GM12892 (cell line): ENCODE results near the gene RBPJ.
A peak's percentile ranks its signal among the peaks of the same experiment; 100 is the strongest.

Source experiments
- DNase-seq: peaks from one replicate; pipeline ENCODE4 v3.0.0; 2011; ENCODE audit not compliant: insufficient read length
- FAIRE-seq: peaks from 2 replicates; lab custom pipeline; 2011; peaks lifted over from hg19 to GRCh38; lab: Jason Lieb, UNC
- POLR2A ChIP-seq: IDR thresholded peaks from 2 replicates; pipeline ENCODE4 v1.6.1; 2011; ENCODE audit warnings: low read depth, low read length, control low read depth
- POLR2AphosphoS5 ChIP-seq: IDR thresholded peaks from 2 replicates; pipeline ENCODE4 v1.6.1; 2011; ENCODE audit warnings: low read depth, low read length, control low read depth
- TAF1 ChIP-seq: IDR thresholded peaks from 2 replicates; pipeline ENCODE4 v1.6.1; 2011; ENCODE audit warnings: low read depth, mild to moderate bottlenecking, control low read depth, low read length, borderline replicate concordance

The RBPJ gene

DNA sequence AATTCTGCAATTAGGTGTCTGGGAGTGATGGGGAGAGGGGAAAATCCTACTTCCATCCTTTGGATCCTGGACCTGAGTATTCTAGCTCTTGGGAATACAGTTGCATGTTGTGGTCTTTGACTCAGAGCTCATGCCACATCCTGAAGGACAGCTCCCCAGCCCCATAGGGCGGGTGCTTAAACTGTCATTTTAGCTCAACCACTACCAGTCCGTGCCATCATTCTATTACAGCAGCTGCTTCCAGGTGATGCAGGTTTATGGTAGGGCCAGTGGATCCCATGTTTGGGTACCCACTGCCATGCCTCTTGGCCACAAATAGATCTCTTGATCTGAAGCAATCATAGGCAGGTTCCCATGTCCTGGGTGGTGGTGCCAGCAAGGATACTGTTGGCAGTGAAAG, 134.8 kb downstream of the RBPJ start:
- FAIRE-seq (no peak), DNase-seq (no peak)
- TF ChIP-seq TAF1 (no peak), POLR2AphosphoS5 (no peak), POLR2A (no peak)

- no peak for DNase-seq
- FAIRE-seq, result no peak
- TF ChIP-seq POLR2AphosphoS5 (no peak), TAF1 (no peak), POLR2A (no peak)
Measured at GRCh38 chr4:26457412-26457811, 136.6 kb downstream of the RBPJ start.

DNA sequence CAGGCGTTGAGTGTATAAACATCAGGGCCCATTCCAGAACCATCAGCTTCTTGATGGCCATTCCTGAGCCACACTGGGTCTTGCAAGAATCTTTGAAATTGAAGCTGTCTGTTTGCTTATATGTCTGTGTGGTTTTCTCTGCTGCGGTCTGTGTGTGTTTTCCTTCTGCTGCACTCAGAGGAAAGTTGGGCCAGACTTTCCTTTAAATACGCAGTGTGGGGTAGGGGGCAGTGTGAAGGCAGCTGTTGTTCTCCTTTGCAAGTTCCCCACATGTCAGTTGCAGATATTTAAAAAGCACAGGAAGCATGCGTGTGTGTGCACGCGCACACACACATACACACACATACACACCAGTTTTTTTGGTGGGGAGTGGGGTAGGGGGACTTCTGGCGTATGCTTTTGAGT, 137.3 kb downstream of the RBPJ start:
- FAIRE-seq (no peak), DNase-seq (no peak)
- TF ChIP-seq POLR2A, result no peak
- TF ChIP-seq POLR2AphosphoS5, result no peak
- TF ChIP-seq TAF1, result no peak

- FAIRE-seq, result peak; percentile 78
- DNase-seq, result peak; percentile 23
- TF ChIP-seq POLR2AphosphoS5 (no peak), TAF1 (no peak), POLR2A (no peak)
Measured at GRCh38 chr4:26459054-26459755, 138.4 kb downstream of the RBPJ start.

- no peak for DNase-seq
- FAIRE-seq, result no peak
- TF ChIP-seq TAF1 (no peak), POLR2AphosphoS5 (no peak), POLR2A (no peak)
Measured at GRCh38 chr4:26459756-26460530, 139.1 kb downstream of the RBPJ start.

DNA sequence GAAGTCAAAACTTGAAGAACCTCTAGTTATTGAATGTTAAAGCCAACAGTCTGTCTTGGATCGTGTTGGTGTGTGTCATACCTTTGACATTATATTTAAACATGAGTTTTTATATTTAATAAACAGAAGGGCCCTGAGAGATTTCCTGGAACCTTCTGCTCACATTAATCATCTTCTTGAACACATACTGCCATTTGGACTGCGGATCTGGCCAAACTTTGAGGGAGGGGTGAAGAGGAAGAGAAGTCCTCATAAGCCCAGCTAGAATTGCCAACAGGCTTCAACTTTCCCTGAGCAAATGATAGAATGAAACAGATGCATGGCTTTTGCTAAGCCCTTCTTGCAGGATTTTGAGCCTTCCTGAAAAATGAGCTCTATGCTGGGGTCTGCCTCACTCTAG, 142.1 kb downstream of the RBPJ start:
- TF ChIP-seq POLR2A (no peak), POLR2AphosphoS5 (no peak), TAF1 (no peak)
- FAIRE-seq (no peak), DNase-seq (no peak)

DNA sequence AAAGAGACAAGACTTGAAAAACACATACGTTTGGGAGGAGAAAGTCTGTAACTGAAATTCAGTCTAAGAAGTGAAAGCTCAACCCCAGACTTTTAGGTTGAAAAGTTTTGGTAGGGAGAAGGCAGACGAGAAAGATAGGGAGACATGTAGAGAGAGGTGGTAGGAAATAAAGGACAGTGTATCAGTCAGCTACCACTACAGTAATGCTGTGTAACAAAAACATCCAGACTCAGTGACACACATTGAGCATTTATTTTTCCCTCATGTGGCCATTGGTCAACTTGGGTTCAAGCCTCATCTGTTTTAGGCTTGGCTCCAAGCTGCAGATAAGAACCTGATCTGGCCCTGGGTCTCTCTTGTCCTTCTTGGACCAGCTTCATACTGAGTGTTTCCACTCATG, 142.6 kb downstream of the RBPJ start:
- TF ChIP-seq TAF1 (no peak), POLR2AphosphoS5 (no peak), POLR2A (no peak)
- FAIRE-seq (peak; percentile 27), DNase-seq (no peak)

GRCh38 chr4:26464420-26465095, 143.7 kb downstream of the RBPJ start:
- TF ChIP-seq POLR2A (no peak), POLR2AphosphoS5 (no peak), TAF1 (no peak)
- DNase-seq (no peak), FAIRE-seq (no peak)

DNA sequence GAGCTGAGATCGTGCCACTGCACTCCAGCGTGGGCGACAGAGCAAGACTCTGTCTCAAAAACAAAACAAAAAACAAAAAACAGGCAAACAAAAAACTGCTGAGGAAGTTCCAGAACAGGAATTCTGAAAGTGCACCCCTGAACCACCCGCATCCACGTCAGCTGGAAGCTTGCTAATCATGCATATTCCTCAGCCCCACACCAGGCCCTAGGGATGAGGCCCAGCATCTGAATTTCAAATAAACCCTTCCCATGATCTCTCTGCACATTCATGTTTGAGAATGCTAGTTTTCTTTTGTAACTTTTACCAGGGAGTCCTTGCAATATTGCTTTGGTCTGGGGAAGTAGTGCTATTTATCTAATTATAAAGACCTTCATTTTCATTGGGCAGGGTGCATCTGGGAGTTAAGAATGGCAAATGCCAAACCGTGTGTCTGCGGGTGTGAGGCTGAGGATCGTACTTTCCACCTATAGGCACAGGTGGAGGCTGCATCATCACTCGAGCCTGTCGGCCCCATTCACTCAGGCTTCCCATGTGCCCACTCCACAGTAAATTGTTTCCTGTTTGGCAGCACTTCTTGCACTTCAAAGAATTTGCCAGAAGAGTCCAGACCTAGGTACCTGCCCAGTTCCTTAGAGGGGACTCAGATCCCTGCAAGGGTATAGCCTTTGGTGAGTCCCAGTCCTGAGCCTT, 145.9 kb downstream of the RBPJ start:
- TF ChIP-seq POLR2AphosphoS5 (no peak), TAF1 (no peak), POLR2A (no peak)
- DNase-seq, result no peak
- no peak for FAIRE-seq

GRCh38 chr4:26467724-26468123, 146.9 kb downstream of the RBPJ start:
- no peak for FAIRE-seq
- TF ChIP-seq POLR2A, result no peak
- no peak for TF ChIP-seq TAF1
- TF ChIP-seq POLR2AphosphoS5, result no peak
- no peak for DNase-seq

DNA sequence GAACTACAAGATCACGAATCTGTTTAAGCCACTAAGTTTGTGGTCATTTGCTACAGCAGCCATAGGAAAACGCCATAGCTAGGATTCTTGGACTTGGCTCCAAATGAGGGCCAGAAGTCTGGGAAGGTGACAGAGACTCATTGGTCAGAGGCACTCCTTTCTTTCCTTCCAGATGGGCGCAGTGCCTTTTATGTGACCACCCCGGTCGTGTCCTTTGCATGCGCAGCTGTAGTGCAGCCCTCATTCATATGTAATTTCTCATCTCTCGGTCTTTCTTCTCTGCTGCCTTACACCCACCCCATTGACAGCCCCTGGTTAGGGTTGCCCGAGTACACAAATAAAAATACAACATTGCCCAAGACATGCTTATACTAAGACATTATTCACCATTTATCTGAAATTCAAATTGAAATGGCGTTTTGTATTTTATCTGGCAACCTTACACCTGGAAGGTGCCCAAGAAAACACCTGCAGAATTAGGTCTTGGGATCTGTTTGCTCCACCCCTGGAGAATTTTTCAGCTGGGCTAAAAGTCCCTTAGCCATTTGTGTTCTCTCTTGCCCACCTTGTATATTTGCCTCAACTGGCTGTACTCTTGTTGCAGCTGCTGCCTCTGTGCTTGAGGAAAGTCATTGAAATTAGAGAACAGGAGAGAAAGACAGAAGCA, 147.6 kb downstream of the RBPJ start:
- TF ChIP-seq POLR2A (no peak), TAF1 (no peak), POLR2AphosphoS5 (no peak)
- FAIRE-seq, result no peak
- no peak for DNase-seq
